GM12878 (cell line): Measurements from ENCODE around the gene RRAD. TPM values are rescaled to one million over a fixed set of nuclear protein-coding genes. Genes with fewer than 3 reads are reported as not detected.
A peak's percentile ranks its signal among the peaks of the same experiment; 100 is the strongest.

Experiments
- BRCA1 ChIP-seq: IDR thresholded peaks from 2 replicates; pipeline ENCODE4 v1.6.1; 2011; ENCODE audit warnings: low read depth, low read length, improper control_type of control experiment
- CBX3 ChIP-seq: fragments of 200-600 bp; sonication (generic); IDR thresholded peaks from 2 replicates; pipeline ENCODE4 v1.6.1; 2016; ENCODE audit warnings: low read depth, borderline replicate concordance
- CHD2 ChIP-seq: IDR thresholded peaks from 2 replicates; pipeline ENCODE4 v1.6.1; 2011; ENCODE audit warnings: low read depth, low read length, improper control_type of control experiment, borderline replicate concordance
- DPF2 ChIP-seq: fragments of 450-650 bp; IDR thresholded peaks from 2 replicates; pipeline ENCODE4 v1.6.1; 2017; ENCODE audit warnings: mild to moderate bottlenecking
- E2F8 ChIP-seq: fragments of 450-650 bp; IDR thresholded peaks from 2 replicates; pipeline ENCODE4 v1.6.1; 2018; ENCODE audit warnings: mild to moderate bottlenecking, low read depth, moderate library complexity; ENCODE audit not compliant: partially characterized antibody
- EED ChIP-seq: sonication (generic); IDR thresholded peaks from 2 replicates; pipeline ENCODE4 v1.6.1; 2016; ENCODE audit warnings: antibody characterized with exemption, low read depth
- EP300 ChIP-seq, 2 experiments: fragments of 150-350 bp in 1 of 2; IDR thresholded peaks; 2 replicates each; pipeline ENCODE4 v1.6.1; 2011 to 2012; ENCODE audit warnings: low read depth in 2 of 2, low read length in 2 of 2, borderline replicate concordance in 1 of 2, improper control_type of control experiment in 1 of 2, inconsistent platforms in 1 of 2; ENCODE audit not compliant: control insufficient read depth in 1 of 2
- FOXK2 ChIP-seq: fragments of 450-650 bp; IDR thresholded peaks from 2 replicates; pipeline ENCODE4 v1.6.1; 2017; ENCODE audit warnings: mild to moderate bottlenecking, moderate library complexity
- GATAD2B ChIP-seq: fragments of 450-650 bp; conservative IDR thresholded peaks from 2 replicates; pipeline ENCODE4 v1.6.1; 2017; ENCODE audit warnings: low read depth, mild to moderate bottlenecking, moderate library complexity
- IRF5 ChIP-seq: fragments of 450-650 bp; IDR thresholded peaks from 2 replicates; pipeline ENCODE4 v1.6.1; 2017; ENCODE audit warnings: borderline replicate concordance
- MLLT1 ChIP-seq: fragments of 450-650 bp; IDR thresholded peaks from 2 replicates; pipeline ENCODE4 v1.6.1; 2016; ENCODE audit warnings: mild to moderate bottlenecking
- NFYB ChIP-seq: IDR thresholded peaks from 2 replicates; pipeline ENCODE4 v1.6.1; 2011; ENCODE audit warnings: low read depth, mild to moderate bottlenecking, low read length, improper control_type of control experiment, moderate library complexity; ENCODE audit not compliant: insufficient read depth
- NR2F1 ChIP-seq: fragments of 450-650 bp; conservative IDR thresholded peaks from 2 replicates; pipeline ENCODE4 v1.6.1; 2017; ENCODE audit warnings: mild to moderate bottlenecking
- RAD21 ChIP-seq: IDR thresholded peaks from 2 replicates; pipeline ENCODE4 v1.6.1; 2011; ENCODE audit warnings: mild to moderate bottlenecking, low read depth, low read length, moderate library complexity; ENCODE audit not compliant: insufficient read depth
- RB1 ChIP-seq: fragments of 450-650 bp; formaldehyde crosslinking; IDR thresholded peaks from 2 replicates; pipeline ENCODE4 v1.6.1; 2017; ENCODE audit warnings: mild to moderate bottlenecking, borderline replicate concordance
- RELA ChIP-seq: fragments of 450-650 bp; IDR thresholded peaks from 2 replicates; pipeline ENCODE4 v1.8.0; 2014; ENCODE audit warnings: borderline replicate concordance; ENCODE audit not compliant: partially characterized antibody
- STAT3 ChIP-seq: IDR thresholded peaks from 2 replicates; pipeline ENCODE4 v1.6.1; 2011; ENCODE audit warnings: low read depth, low read length, improper control_type of control experiment
- TCF12 ChIP-seq: IDR thresholded peaks from 2 replicates; pipeline ENCODE4 v1.6.1; 2011; ENCODE audit warnings: low read depth, mild to moderate bottlenecking, low read length
- YY1 ChIP-seq: IDR thresholded peaks from 2 replicates; pipeline ENCODE4 v1.6.1; 2011; ENCODE audit warnings: low read depth, mild to moderate bottlenecking, low read length
- ZBTB40 ChIP-seq: fragments of 450-650 bp; IDR thresholded peaks from 2 replicates; pipeline ENCODE4 v1.6.1; 2016; ENCODE audit warnings: mild to moderate bottlenecking, moderate library complexity, borderline replicate concordance
- ZNF622 ChIP-seq: fragments of 450-650 bp; IDR thresholded peaks from 2 replicates; pipeline ENCODE4 v1.6.1; 2017; ENCODE audit warnings: mild to moderate bottlenecking, inconsistent platforms
- polyA plus RNA-seq, 11 experiments: library from polyadenylated mRNA; depleted of rRNA in 4 of 11; unstranded in 6 of 11; stranded (reverse) in 5 of 11; fragments of >200 nt; fragmentation: Nextera tagmentation in 4 of 11; fragmentation: Illumina TruSeq in 1 of 11; extraction: Ambion mirVana in 4 of 11; extraction: Trizol in 1 of 11; gene quantifications; 1 replicate in 1 of 11; 2 replicates in 10 of 11; pipeline versions ENCODE4 v1.2.1 to v1.2.3, GENCODE V29; 2011 to 2016; ENCODE audit warnings: inconsistent platforms in 2 of 11, missing spikeins in 2 of 11, low read depth in 1 of 11
- total RNA-seq, 4 experiments: library from RNA; depleted of rRNA in 3 of 4; stranded (reverse); fragments of >200 nt in 3 of 4; fragmentation: Illumina TruSeq in 1 of 4; extraction: Trizol in 1 of 4; gene quantifications; 2 replicates each; pipeline versions ENCODE4 v1.2.1 to v1.2.3, GENCODE V29; 2013 to 2021

The RRAD gene
- total and polyA plus RNA-seq, 10 of the 15 experiments (the other 5 are each of a cell fraction or from before 2014, with no cell fraction given), result 0.11 to 8.5 (median 2.8) TPM

- peak; percentile 35; the same call in 1 of the 2 replicates for TF ChIP-seq ZBTB40
- TF ChIP-seq STAT3, result no peak
- TF ChIP-seq RAD21, result no peak
- peak; percentile 97 for TF ChIP-seq NFYB
- 0 out of 4 replicates have a peak, but pooled peaks of 1 of the 2 experiments have one; percentile 8 for TF ChIP-seq EP300 (IDR thresholded peaks at IDR 0.05; ENCODE audit: borderline replicate concordance in 1 of 2, control insufficient read depth in 1 of 2, low read depth in 2 of 2, low read length in 2 of 2)
- TF ChIP-seq CBX3, result no peak
- peak; percentile 85 for TF ChIP-seq NR2F1
- no peak for TF ChIP-seq MLLT1
- TF ChIP-seq RELA, result no peak
- no peak for TF ChIP-seq BRCA1
- no peak for TF ChIP-seq E2F8
- TF ChIP-seq IRF5, result no peak
- 0 out of 2 replicates have a peak, but pooled peaks have one; percentile 22 for TF ChIP-seq EED
- TF ChIP-seq CHD2, result peak; percentile 94
- 0 out of 2 replicates have a peak, but pooled peaks have one; percentile 8 for TF ChIP-seq YY1
- no peak for TF ChIP-seq ZNF622
- TF ChIP-seq RB1, result no peak
- peak; percentile 99 for TF ChIP-seq DPF2
- TF ChIP-seq GATAD2B, result peak; percentile 76
- peak; percentile 57 for TF ChIP-seq FOXK2
- TF ChIP-seq TCF12, result no peak
Observed at GRCh38 chr16:66880288-66881013, 44.9 kb downstream of the RRAD start, which contains the start of gene PDP2 (continued).
